HG02759 (cell line): ENCODE measurements around the gene MYMX.

ENCODE experiments used
- ATAC-seq: cut with Tn5 transposase; IDR thresholded peaks from one replicate; pipeline ENCODE4 v1.9.1; 2021; ENCODE audit warnings: mild to moderate bottlenecking, moderate library complexity; ENCODE audit not compliant: unreplicated experiment

Gene MYMX

GRCh38 chr6:44249082-44249748 lies 32.5 kb downstream of the MYMX start:
- no peak for ATAC-seq

GRCh38 chr6:44250067-44250717 lies 33.5 kb downstream of the MYMX start:
- ATAC-seq = no peak

GRCh38 chr6:44250718-44251123 lies 34.0 kb downstream of the MYMX start:
- no peak for ATAC-seq

DNA sequence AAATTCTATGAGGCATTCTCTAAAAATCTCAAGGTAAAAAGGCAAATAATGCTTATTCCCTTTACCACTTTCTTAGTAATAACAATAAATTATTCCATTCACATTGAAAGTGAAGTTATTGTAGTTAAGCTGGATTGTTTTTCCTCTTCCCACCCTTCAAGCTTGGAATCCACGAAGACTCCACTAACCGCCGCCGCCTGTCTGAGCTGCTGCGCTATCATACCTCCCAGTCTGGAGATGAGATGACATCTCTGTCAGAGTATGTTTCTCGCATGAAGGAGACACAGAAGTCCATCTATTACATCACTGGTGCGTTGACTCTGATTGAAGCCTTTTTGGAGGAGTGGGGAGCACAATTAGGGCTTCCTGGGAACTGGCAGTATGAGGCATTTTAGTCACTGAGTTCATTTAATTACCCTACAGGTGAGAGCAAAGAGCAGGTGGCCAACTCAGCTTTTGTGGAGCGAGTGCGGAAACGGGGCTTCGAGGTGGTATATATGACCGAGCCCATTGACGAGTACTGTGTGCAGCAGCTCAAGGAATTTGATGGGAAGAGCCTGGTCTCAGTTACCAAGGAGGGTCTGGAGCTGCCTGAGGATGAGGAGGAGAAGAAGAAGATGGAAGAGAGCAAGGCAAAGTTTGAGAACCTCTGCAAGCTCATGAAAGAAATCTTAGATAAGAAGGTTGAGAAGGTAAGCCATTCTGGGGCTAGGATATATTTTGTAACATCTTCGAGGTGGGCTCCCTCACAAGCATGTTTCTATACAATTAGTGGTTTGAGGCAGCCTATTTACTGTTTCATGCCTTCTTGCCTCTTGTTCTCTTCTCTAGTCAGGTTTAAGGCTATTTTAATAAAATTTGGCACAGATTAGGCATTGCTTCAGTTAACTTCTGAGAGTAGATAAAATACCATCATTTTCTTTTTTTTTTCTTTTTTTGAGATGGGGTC lies 35.1 kb downstream of the MYMX start:
- no peak for ATAC-seq

- ATAC-seq = no peak
Measured at GRCh38 chr6:44253307-44254101, 36.8 kb downstream of the MYMX start.

DNA sequence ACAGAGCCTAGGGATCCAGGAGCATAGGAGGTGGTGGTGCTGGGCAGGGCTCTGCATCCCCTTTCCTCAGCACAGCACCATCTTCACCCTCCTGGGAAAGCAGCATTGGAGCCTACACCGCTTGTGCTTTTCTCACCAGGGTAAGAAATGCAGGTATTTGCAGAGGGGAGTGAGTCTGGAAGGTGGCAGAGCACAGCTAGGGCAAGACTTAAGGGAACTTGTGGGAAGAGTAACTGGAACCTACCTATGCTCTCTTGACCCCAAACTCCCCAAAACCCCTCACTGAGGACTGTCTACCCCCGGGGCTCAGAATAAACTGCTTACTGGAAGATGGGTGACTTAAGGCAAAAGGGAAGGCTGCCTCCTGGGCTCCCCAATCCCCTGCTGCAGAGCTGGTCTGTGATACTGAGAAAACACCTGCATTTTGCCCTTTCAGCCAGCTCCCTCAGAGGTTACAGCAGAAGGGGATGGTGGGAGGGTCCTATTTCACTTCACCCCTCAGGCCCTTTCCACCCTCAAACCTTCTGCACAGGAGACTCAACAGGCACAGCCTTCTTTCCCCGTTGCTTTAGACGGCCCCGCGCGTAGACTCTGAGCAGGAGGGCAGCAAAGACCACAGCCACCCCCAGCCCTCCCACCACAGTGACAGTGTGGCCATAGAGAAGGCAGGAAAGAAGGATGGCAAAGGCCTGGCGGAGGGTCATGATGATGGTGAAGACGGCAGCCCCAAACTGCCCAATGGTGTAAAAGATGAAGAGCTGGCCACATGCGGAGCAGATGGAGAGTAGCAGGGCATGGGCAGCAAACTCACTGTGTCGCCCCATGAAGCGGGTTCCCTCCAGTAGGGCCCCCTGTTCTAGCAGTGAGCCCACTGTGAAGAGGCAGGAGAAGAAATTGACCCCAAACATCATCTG lies 37.7 kb downstream of the MYMX start:
- no peak for ATAC-seq

DNA sequence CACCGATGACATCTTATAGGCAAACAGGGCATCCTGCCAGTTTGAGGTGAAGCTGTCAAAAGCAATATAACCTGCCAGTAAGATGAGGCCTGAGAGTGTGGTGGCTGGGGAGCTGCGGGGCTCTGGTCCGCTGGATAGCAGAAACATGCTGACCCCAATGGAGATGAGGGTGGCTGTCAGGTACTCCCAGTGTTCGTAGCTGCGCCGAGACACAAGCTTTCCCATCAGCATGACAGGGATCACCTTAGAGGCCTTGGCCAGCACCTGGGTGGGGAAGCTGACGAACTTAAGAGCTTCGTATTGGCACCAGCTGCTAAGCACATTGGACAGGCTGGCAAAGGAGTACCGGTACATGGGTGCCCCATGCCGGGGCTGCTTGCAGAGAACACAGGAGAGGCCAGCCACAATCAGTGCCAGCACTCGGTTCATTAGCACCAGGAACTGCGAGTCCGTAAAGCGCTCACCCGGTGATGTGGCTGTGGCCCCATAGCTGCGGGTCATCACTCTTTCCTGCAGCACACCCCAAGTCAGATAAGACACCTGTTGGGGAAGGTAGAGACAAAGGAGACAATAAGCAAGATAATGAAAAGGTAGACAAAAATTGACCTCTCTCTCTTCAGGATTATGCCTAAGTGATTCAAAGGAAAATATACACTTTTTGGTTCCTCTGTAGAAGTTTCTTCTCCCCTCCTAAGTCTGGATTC lies 38.5 kb downstream of the MYMX start:
- no peak for ATAC-seq

DNA sequence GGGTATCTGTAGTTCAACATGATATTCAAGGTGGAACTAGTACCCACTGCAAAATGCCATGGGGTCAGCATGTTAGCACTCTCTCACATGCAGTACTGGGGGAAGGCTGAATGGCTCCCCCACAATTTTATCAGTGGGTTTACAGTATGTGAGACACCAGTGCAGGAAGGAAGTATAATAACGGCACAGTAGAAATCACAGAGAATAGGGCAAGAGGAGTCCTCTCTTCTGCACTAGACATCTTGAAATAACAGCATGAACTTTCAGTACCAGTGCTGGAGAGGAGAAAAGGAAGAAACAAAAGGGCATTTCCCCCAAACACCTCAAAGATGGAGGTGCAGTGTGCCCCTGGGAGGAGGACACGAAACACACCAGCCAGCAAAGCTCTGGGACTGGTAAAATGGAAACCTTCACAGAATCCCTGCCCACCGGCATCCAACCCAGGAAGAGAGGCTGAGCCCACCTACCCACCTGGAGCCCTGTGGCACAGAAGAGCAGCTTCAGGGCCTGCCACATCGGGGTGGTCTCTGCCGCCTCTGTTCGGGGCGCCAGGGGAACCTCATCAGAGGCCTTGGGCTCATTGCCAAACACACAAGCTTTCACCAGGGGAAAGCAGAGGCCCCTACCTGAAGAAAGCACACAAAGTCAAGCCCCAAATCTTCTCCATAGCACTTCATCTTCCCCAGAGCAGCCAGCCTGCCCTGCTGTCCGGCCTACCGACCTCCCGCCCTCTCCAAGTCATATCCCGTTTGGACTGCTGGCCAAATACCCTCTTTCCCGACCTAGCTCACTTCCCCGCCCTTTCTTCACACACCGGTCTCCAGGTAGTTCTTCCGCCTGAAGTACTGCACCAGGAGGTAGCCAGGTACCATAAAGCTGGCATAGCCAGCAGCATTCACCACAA lies 39.4 kb downstream of the MYMX start:
- no peak for ATAC-seq

DNA sequence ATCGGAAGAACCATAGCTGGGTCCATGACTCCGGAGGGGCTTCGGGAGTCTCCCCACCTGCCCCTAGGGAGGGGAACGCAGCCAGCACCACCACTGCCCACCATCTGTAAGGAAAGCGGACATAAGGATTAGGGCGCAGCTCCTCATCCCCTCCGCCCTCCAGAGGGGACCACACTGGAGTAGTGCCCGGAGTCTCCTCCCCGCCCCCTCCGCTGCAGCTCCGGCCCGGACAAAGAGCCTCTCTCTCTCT lies 40.0 kb downstream of the MYMX start:
- no peak for ATAC-seq

- peak; percentile 61 for ATAC-seq
Measured at GRCh38 chr6:44257025-44257752, 40.5 kb downstream of the MYMX start, which contains the start of gene SLC35B2. TSS of gene SLC35B2 (minus strand) at chr6:44257528. CDS start at chr6:44257410, 118 bp downstream.

DNA sequence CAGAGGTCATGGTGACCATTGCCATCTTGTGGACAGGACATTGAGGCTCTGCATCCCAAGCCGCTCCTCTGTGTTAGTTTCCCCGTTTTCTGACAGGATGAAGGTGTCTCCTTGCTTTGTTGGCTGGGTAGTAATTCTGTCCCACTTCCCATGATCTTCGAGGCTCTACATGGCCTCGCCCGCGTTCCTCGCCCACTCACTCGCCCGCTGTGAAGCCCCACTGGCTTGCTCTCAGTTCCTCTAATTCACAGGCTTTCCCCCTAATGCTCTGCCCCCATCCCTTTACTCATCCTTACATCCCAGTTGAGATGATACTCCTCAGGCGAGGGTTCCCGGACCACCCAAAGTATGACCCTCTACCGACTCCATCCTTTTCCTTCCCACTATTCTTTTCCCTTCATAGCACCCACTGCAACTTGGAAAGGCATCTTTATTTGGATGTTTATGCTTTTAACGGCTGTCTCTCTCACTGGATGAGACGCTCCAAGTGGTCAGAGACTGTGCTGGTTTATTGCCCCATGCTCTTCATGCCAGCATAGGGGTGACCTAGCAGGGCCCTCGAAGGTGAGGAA lies 41.1 kb downstream of the MYMX start:
- peak; percentile 19 for ATAC-seq

DNA sequence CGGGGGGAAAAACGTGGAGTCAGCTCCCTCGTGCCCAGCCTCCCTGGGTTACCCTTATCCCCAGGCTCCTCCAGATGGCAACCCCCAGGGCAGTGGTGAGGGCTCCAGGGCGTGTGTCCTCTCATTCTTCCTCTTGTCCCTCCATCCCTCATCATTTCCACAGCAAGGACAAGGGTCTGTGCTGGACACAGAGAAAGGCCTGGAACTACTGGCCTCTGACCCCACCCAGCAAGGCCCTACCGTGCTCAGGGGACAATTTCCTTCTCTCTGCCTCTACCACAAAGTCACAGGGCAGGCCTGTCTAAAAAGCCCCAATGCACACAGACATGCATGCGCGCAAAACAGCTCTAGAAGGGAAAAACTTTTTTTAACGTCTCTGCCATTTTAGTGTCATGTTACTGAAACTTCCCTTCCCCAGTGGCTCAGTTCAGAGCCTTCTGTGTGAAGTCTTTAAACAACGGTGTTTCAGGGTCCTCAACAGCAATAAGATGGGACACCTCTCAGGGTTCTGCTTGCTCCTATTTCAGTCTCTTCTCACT lies 41.7 kb downstream of the MYMX start:
- ATAC-seq = no peak

- ATAC-seq = no peak
Measured at GRCh38 chr6:44258921-44259320, 42.2 kb downstream of the MYMX start.

- no peak for ATAC-seq
Measured at GRCh38 chr6:44260011-44260410, 43.3 kb downstream of the MYMX start.

- no peak for ATAC-seq
Measured at GRCh38 chr6:44260451-44261297, 43.9 kb downstream of the MYMX start.

DNA sequence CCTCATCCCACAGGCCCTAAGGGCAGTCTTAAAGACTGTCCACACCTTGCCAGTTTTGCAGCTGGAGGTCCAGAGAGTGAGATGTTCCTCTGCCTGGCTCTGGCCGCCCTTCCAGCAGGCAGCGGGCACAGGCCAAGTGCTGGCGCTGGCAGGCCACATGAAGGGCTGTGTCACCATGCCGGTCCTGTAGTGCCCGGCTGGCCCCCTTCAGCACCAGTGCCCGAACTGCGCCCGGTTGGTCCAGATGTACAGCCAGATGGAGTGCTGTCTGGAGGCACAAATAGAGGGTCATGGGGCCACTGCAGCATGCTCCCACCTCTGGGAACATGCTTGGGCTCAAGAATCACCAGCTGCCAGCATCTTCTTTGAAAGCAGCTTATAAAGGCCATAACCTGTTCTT lies 44.9 kb downstream of the MYMX start:
- no peak for ATAC-seq
